Activated naive CD4-positive, alpha-beta T cell treated with anti-CD3 and anti-CD28 coated beads, Interleukin-2, amount 50 U/mL, for 72 hours (primary cell): ENCODE results near the gene IQCE. TPM values are rescaled to one million over a fixed set of nuclear protein-coding genes. Genes with fewer than 3 reads are reported as not detected.

ENCODE experiments used
- ATAC-seq, 2 donors: fragments of 150-1000 bp; cut with Tn5 transposase; 2 replicates each; pipeline ENCODE4 v1.10.0; 2021; ENCODE audit warnings: mild to moderate bottlenecking in 2 of 2, moderate library complexity in 2 of 2
- DNase-seq, 2 donors: peaks; one replicate each; pipeline ENCODE4 v3.0.0; 2021 to 2022; ENCODE audit warnings: low spot score in 2 of 2
- H3K27ac Mint-ChIP-seq, 2 donors: one replicate each; pipeline ENCODE4 v1.8.0; 2022; ENCODE audit warnings: mild to moderate bottlenecking in 2 of 2, mixed read lengths in 2 of 2
- H3K36me3 Mint-ChIP-seq, 2 donors: one replicate each; pipeline ENCODE4 v1.8.0; 2022; ENCODE audit warnings: mixed read lengths in 2 of 2
- H3K9me3 Mint-ChIP-seq, 2 donors: one replicate each; pipeline ENCODE4 v1.8.0; 2022; ENCODE audit warnings: mixed read lengths in 2 of 2
- total RNA-seq, 2 donors: library from RNA; stranded (reverse); gene quantifications; one replicate each; pipeline ENCODE4 v1.2.3, GENCODE V29; 2022

IQCE gene
- total RNA-seq, 2 donors from 2014 or later = 7.3 to 9.5 TPM

DNA sequence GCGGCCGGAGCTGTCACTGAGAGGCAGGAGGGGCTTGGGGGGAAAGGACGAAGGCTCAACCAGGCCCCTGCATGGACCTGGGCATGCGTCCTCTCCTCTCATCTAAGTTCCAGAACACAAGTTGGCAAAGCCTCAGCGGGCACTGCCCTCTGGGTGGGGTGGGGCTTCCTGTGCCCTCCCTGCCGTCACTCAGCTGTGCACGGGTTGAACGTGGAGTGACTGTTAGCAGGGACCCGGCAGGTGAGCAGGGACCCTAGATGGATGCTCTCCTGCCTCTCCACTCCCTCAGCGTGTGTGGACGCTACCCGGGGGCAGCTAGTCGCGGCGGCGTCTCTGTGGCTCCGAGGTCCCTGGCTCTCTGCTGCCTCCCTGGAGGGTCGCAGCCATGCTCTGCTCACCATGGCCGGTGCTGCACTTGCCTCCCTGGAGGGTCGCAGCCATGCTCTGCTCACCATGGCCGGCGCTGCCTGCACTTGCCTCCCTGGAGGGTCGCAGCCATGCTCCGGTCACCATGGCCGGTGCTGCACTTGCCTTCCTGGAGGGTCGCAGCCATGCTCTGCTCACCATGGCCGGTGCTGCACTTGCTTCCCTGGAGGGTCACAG is 36.6 kb downstream of the IQCE start:
- H3K36me3 Mint-ChIP-seq = no peaks in the 10 kb centered on the region
- H3K27ac Mint-ChIP-seq = no peak overlapping the region
- DNase-seq (no peak), ATAC-seq (no peak)
- H3K9me3 Mint-ChIP-seq = no peaks in the 10 kb centered on the region

DNA sequence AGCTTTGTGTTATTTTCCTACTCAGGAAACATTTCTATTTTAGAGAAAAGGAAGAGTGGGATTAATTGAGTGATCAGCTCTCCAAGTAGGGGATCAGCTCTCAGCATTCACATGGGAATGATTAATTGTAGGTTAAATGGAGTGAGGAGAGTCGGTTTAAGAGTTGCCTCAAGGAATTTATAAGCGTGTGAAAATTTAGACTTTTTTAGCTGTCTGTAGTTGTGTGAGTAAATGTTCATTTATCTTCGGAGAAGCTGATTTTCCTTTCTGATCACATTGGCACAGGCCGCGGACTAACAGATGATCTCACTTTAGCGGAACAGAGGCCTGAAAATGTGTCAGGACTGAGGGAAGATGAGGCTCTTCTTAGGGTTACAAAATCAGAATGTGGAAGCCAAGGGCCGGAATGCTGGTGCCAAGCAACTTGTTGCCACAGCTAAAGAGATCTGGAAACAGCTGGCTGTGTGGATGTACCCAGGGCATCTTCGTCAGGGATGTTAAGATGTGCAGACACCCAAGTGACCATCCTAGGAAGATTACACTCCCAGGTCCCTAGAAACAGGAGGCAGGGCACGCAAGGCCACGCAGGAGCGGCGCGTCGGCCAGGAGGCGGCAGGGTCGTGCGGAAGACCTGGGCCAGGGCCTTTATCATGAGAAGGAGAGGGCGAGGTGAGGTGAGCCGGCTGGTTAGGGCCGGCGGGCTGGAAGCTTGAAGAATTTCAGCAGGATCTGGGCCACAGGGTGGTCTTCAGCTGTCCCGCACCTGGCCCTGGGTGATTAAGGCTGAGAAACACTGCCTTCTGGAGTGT is 37.9 kb downstream of the IQCE start:
- DNase-seq (no peak), ATAC-seq (no peak)
- Mint-ChIP-seq H3K36me3 (no peaks in the 10 kb centered on the region), H3K9me3 (no peaks in the 10 kb centered on the region), H3K27ac (peak overlapping the region in 1 of 2 donors; percentile 7)

DNA sequence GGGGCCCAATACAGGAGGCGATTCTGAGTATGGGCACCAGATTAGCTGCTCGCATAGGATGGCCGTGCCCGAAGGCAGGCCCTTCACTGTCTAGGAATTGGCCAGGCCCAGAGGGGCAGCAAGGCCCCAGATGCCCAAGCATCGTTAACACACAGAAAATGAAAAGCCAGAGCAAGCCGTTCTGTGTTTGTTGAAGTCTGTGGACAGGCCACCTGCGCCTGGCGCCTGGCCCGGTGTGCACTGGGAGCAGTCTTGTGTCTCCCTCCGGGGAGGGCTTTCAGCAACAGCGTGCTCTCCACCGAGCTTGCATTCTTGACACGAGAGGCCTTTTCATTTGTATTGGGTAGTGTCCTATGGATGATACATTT is 38.5 kb downstream of the IQCE start:
- H3K27ac Mint-ChIP-seq = peak overlapping the region in 1 of 2 donors; percentile 7
- no peak for ATAC-seq
- DNase-seq = no peak
- H3K36me3 Mint-ChIP-seq = no peaks in the 10 kb centered on the region
- no peaks in the 10 kb centered on the region for H3K9me3 Mint-ChIP-seq

DNA sequence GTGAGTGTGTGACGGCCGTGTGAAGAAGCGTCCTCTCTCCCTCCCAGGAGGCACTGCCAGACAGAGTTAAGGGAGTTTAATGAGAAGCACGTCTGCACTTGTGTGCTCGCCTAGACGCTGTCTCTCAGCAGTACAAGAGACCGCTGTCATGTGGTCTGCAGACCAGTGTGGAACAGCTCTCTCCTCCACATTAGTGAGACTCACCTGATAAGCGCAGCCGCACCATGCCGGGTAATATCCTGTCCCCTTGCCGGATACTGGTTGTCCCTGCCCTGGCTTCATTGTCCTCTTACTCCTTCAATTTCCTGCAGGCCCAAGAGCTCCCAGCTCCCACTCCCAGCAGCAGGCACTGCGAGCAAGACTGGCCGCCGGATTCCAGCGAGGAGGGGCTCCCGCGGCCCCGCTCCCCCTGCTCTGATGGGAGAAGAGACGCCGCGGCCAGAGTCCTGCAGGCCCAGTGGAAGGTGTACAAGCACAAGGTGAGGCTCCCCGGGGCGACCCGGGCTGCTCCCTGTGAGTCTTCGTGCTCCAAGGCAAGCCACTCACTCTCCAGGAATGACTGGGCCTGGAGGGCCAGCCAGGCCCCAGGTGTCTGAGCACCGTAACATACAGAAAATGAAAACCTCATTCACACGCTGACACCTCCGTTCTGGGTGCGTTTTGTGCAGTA is 39.5 kb downstream of the IQCE start:
- H3K27ac Mint-ChIP-seq = no peak overlapping the region
- no peaks in the 10 kb centered on the region for H3K36me3 Mint-ChIP-seq
- H3K9me3 Mint-ChIP-seq = no peaks in the 10 kb centered on the region
- DNase-seq (no peak), ATAC-seq (no peak)

DNA sequence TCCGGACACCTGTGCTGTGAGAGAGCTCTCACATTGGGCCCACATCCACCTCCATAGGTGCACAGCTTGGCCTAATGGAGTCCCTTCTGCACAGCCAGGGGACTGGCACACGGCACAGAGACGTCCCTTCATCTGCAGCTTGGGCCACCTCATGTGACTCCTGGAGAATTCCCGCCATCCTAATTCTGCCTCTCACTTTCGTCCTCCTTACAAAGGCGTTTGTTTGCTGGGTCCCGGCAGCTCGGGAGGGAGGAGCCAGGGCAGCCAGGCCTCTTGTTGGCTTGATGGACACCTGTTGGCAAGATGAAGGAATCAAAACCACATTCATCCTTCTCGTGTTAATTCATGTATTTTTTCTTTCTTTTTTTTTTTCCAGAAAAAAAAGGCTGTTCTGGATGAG is 42.3 kb downstream of the IQCE start:
- no peak for DNase-seq
- no peak overlapping the region for H3K27ac Mint-ChIP-seq
- ATAC-seq = no peak
- no peaks in the 10 kb centered on the region for H3K9me3 Mint-ChIP-seq
- no peaks in the 10 kb centered on the region for H3K36me3 Mint-ChIP-seq

DNA sequence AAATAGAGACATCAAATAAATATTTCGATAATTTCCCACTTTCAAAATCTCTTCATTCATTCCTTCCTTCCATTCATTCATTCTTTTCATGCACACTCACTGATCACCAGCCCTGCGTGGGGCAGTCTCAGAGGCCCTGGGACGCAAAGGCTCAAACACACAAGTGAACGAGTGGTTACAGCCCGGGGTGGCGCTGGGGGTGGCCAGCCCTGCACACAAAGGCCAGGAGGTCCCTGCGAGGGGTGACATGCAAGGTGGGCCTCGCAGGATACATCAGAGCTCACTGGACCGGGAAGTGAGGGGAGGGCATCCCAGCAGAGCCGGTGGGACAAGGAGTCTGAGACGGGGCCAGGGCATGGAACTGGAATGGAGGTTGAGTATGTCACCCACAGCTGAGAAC is 43.1 kb downstream of the IQCE start:
- Mint-ChIP-seq H3K36me3 (no peaks in the 10 kb centered on the region), H3K27ac (peak overlapping the region in 1 of 2 donors; percentile 15), H3K9me3 (no peaks in the 10 kb centered on the region)
- ATAC-seq = no peak
- DNase-seq = no peak

DNA sequence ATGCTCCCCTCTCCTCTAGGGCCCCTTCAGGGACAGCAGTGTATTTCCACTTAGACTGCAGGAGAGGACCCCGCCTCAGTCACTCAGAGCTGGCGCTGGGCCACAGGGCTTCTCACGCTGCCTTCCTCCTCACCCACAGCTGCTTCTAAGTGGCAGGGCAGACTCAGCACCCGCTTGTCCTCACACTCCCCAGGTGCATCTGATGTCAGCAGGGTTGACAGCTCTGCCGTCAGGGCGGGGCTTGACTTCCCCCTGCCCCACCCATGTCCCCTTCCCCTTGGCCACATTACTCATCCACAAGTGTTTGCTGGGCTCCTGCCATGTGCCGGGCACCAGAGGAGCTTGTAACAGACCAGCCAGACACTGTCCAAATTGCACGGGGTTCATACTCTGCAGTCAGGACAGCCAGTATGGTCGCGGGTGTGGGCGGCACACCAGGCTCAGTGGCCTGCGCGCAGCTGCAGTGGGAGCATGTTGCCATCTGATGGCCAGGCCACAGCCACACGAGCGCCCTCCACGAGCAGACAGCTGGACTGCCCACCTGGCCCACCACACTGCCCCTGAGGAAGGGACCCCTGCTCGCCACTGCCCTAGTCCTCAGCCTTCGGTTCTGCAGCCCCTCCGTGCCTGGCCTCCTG is 43.7 kb downstream of the IQCE start:
- no peak for ATAC-seq
- Mint-ChIP-seq H3K36me3 (no peaks in the 10 kb centered on the region), H3K9me3 (no peaks in the 10 kb centered on the region), H3K27ac (no peak overlapping the region)
- no peak for DNase-seq

DNA sequence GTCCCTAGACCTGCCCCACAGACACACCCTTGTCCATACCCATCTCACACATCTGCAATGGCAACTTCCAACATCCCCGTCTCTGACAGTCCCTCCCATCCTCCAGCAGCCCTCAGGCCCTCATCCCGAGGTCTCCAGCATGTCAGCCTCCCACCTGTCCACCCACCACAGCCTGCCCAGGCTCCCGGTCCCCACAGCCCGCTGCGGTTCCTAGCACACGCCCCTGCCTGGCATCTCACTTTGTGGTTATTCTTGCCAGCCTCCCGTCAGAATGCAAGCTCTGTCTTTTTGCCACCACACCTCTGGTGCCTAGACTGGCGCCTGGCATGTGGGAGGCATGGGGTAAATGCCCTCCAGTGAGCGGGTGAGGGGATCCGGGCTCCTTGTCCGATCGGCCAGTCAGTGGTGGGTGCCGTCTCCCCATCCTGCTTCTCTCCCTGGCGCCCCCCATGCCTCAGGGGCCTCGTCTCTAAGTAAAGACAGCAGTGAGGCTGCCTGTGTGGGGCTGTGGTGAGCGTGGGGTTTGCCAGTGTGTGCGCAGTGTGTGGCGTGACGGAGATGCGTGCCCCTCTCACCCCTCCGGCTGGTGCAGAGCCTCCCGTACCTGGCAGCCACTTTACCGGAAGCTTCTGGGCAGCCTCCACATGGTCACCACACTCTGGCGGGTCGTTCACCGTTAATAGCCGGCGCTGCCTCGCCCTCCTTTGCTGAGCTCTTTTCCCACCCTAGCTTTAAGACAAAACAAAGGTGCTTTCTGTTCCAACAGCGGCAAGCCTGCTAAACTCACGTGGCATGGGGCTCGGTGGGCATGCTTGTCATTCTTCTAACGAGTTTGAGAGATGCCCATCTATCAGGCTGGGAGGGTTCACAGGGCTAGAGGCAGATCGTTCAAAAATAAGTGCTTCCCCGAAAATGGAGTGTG is 44.5 kb downstream of the IQCE start:
- H3K9me3 Mint-ChIP-seq = no peaks in the 10 kb centered on the region
- H3K36me3 Mint-ChIP-seq = no peaks in the 10 kb centered on the region
- ATAC-seq (no peak), DNase-seq (no peak)
- no peak overlapping the region for H3K27ac Mint-ChIP-seq

DNA sequence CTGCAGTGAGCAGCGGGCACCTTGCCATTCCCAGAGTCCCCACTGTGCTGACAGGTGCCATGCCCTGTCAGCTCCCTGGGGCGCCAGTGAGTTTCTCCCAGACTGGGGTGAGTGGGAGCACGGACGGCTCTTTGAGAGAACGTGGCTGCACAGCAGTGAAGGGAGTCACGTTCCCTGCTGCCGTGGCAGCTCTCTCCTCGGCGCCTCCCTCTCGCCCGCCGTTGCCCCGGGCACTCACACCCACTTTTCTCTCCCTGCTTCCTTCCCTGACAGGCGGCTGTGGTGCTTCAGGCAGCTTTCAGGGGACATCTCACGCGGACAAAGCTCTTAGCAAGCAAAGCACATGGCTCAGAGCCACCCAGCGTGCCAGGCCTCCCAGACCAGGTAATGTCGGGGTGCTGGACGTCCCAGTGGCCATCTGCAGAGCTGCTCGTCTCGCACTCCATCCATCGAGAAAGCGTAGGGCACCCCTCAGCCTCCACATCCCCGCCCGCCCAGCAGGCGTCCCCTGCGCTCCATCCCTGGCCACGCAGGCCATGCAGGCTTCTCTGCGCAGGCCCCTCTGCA is 45.9 kb downstream of the IQCE start:
- no peaks in the 10 kb centered on the region for H3K9me3 Mint-ChIP-seq
- H3K27ac Mint-ChIP-seq = no peak overlapping the region
- ATAC-seq = no peak
- DNase-seq = no peak
- no peaks in the 10 kb centered on the region for H3K36me3 Mint-ChIP-seq

DNA sequence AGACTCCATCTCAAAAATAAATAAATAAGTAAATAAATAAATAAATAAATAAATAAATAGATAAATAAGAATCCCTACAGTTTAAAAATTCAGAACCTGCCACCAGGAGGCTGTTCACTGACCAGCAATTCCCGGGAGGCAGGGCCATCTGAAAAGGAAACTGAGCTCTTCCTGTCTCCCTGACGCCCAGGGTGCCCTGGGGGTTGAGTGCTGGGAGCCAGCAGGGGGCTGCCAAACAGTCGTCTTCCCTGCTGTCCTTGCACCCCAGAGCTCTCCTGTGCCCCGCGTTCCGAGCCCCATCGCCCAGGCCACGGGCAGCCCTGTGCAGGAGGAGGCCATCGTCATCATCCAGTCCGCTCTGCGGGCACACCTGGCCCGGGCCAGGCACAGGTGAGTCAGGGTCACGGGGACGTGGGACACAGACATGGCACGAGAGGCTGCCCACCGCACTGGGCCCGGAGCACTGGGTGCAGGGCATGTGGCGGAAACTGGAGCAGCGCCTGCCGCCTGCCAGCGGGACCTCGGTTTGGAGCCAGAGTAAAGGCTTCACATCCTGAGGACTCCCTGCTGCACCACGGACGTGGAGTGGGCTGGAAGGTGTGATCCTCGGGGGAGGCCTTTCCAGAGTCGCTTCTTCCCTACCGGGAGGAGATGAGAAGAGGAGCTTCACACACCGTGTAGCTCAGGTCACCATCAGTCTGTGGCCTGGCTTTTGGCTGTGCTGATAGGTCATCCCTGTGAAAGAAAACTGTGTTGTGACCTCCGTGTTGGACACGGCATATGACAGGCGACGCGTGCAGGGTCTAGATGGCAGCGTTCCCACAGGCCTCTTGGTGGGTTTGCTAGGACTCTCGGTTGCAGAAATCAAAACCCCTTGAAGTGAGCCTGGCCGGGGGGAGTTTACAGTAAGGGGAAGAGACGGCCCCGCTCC is 47.1 kb downstream of the IQCE start:
- DNase-seq (no peak), ATAC-seq (no peak)
- Mint-ChIP-seq H3K9me3 (no peaks in the 10 kb centered on the region), H3K27ac (no peak overlapping the region), H3K36me3 (no peaks in the 10 kb centered on the region)

DNA sequence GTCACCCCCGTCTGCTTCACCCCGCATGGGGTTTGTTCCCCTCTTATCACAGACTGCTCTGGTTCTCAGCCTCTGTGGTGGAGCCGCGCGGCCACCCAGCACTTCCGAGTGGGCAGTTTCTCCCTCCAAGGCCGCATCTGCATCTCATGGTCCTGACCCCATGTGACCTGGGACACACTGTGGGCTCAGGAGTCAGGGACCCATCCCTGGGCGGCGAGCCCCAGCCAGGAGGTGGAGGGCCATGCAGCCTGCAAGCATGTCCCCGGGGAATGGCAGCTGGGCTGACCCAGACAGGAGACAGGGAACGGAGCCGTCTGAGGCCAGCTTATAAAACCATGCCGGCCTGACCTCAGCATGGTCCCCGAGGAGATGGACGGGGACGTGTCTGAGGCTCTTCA is 47.8 kb downstream of the IQCE start:
- ATAC-seq = no peak

DNA sequence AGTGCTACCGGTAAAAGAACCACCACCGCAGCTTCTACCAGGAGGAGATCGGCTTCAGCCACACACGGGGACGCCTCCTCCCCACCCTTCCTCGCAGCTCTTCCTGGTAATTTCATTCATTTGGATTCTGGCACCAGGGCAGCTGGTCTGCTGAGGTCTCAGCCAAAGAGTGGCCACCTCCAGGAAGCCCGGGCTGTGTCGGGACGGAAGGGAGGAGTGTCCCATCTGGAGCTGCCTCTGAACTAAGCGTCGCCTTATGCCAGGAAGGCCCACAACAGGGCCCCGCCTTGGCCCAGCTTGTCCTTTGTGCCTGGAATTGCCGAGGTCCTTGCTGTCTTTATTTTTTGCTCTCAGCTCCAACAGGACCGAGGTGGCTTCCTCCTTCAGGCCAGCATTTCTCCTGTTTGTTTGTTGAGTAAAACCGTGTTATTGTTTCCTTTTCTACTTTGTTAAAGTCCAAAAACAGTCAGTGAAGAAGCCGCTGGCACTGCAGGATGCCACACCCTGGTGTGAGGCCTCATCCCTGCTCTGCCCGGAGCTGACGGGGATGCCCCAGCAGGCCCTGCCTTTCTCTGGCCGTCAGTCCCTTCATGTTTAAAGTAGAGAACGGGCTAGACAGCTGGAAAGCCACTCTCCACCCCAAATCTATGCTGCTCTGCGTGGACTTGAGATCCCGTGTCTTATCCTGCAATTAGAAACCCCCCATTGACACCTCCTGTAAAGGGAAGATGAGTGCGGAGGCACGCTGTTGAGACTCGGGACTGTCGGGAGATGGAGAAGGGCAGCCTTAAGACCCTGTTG is 48.5 kb downstream of the IQCE start:
- Mint-ChIP-seq H3K36me3 (no peaks in the 10 kb centered on the region), H3K9me3 (no peaks in the 10 kb centered on the region), H3K27ac (no peak overlapping the region)
- DNase-seq (no peak), ATAC-seq (no peak)

More for the DNA sequence above, 47.8 kb downstream of the IQCE start:
- DNase-seq = no peak
- Mint-ChIP-seq H3K27ac (no peak overlapping the region), H3K36me3 (no peaks in the 10 kb centered on the region), H3K9me3 (no peaks in the 10 kb centered on the region)

DNA sequence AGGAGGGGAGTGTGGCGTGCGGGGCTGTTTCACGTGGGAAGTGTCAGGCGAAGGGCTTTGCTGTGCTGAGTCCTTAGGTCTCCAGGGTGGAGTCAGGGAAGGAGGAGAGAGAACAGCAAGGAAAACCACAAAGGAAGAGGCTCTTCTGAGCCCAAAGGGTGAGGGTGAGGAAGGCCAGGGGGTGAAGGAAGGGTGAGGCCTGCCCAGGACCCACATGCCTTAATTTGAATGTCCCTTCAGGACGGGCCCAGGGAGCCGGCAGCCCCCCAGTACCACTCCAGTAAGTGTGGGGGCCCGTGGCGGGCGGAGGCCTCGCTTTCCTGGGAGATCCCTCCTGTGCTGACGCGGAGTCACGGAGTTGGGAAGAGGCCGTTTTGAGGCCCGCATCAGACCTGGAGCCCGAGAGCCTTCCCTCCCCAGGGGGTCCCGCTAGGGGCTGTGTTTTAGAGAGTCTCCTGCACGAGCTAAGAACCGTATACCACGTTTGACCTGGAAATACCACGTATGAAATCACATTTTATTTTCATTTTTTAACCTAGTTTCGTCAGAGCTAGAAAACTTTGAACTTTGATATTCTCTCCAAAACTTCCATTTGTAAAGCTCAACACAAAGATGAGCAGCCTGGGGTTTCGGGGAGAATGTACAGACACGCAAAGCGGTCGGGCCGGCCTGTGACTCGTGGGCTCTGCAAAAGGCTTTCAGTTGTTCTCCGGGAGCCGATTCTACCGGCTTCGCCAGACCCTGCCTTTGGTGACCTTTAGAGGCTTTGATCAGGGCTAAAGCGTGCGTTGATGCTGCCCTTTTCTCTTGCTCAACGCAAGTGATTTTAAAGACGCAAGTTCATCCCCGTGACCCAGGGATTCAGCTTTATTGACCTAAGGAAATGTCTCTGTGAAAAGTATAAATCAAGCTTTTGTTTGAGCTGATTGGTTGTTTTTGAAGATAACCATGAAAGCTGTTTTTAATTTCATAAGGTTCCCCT is 49.4 kb downstream of the IQCE start:
- ATAC-seq (peak in 1 of 2 donors; percentile 14), DNase-seq (no peak)
- no peak overlapping the region for H3K27ac Mint-ChIP-seq
- no peaks in the 10 kb centered on the region for H3K36me3 Mint-ChIP-seq
- no peaks in the 10 kb centered on the region for H3K9me3 Mint-ChIP-seq
